Right lobe of liver (tissue), 6 donors: ENCODE data around the gene VSTM5. TPM values are rescaled to one million over a fixed set of nuclear protein-coding genes. Genes with fewer than 3 reads are reported as not detected.

Source experiments
- ATAC-seq, 4 donors: fragments of 200-7000 bp; cut with Tn5 transposase; one replicate each; pipeline ENCODE4 v1.9.1; 2020; ENCODE audit warnings: mild to moderate bottlenecking in 4 of 4, moderate library complexity in 4 of 4
- DNase-seq, 3 donors: peaks; one replicate each; pipeline ENCODE4 v3.0.0-alpha.2; 2020
- H3K27ac ChIP-seq, 3 donors: fragments of 200-600 bp; one replicate each; pipeline ENCODE4 v1.8.0; 2022
- H3K27me3 ChIP-seq, 2 donors: fragments of 200-600 bp; one replicate each; pipeline ENCODE4 v1.8.0; 2022
- H3K36me3 ChIP-seq, 4 donors: fragments of 200-600 bp; sonication (generic) in 1 of 4; one replicate each; pipeline versions ENCODE4 v1.5.1 to v1.8.0; 2017 to 2022; ENCODE audit warnings: control low read depth in 1 of 4
- H3K4me1 ChIP-seq, 4 donors: fragments of 200-600 bp; sonication (generic) in 1 of 4; one replicate each; pipeline versions ENCODE4 v1.5.1 to v1.8.0; 2017 to 2022; ENCODE audit warnings: control low read depth in 1 of 4
- H3K4me3 ChIP-seq, 3 donors: fragments of 200-600 bp; one replicate each; pipeline ENCODE4 v1.8.0; 2022
- H3K9me3 ChIP-seq, 4 donors: fragments of 200-600 bp; sonication (generic) in 1 of 4; one replicate each; pipeline versions ENCODE4 v1.5.1 to v1.8.0; 2017 to 2022; ENCODE audit warnings: control low read depth in 1 of 4
- POLR2A ChIP-seq: fragments of 450-650 bp; IDR thresholded peaks from one replicate; pipeline ENCODE4 v1.6.1; 2017; ENCODE audit warnings: antibody characterized with exemption, mild to moderate bottlenecking
- WGBS: methylation state at CpG from one replicate; pipeline ENCODE4 v1.1.6; 2018; ENCODE audit warnings: low coverage, low lambda C conversion rate; ENCODE audit not compliant: insufficient coverage; ENCODE audit errors: missing lambda C conversion rate; 5-methylcytosine and 5-hydroxymethylcytosine counted together
- intact Hi-C, 2 donors: fragments of 100-400 bp; cut with DNase I; formaldehyde crosslinking; loops; one replicate each; pipeline versions ENCODE4 v1.11.2 to v1.14.1; 2022
- total RNA-seq, 6 experiments: library from RNA; depleted of rRNA in 2 of 6; stranded (reverse); fragments of >200 nt in 2 of 6; fragmentation: NEBNext Ultra II Directional in 3 of 6; extraction: Animal tissue kit (Norgen Biotek cat#: 25700) in 3 of 6; gene quantifications; one replicate each; pipeline versions ENCODE4 v1.1.0 to v1.2.4, GENCODE V29; 2016 to 2023
- TF ChIP-seq, protein P1 (sequence below), 4 donors: fragments of 200-600 bp in 3 of 4; fragments of 450-650 bp in 1 of 4; IDR thresholded peaks; one replicate each; pipeline versions ENCODE4 v1.5.1 to v1.8.0; 2016 to 2022; ENCODE audit warnings: antibody characterized with exemption in 4 of 4, mild to moderate bottlenecking in 2 of 4
- donor health status: DM: no; HTN: yes; CAD: no.
- donor health status: DM: no; HTN: no; CAD: no.
- donor health status: DM: no; HTN: no; CAD: no.
- donor health status: DM: no; HTN: yes; CAD: no.
- donor health status: DM: no; HTN: yes; CAD: no.

VSTM5 gene
- total RNA-seq, 6 experiments from 2014 or later = not detected

GRCh38 chr11:93844568-93844967, 5.8 kb downstream of the VSTM5 start:
- Histone ChIP-seq H3K4me1 (peaks cover 0 to under 1% (median 0%) of the 10 kb centered on the region in 4 donors), H3K4me3 (no peak overlapping the region)
- 64% methylated on average over 7 of the region's 7 CpGs for WGBS

GRCh38 chr11:93843906-93844305, 6.5 kb downstream of the VSTM5 start:
- TF ChIP-seq POLR2A = no peak
- TF ChIP-seq, protein P1, sequence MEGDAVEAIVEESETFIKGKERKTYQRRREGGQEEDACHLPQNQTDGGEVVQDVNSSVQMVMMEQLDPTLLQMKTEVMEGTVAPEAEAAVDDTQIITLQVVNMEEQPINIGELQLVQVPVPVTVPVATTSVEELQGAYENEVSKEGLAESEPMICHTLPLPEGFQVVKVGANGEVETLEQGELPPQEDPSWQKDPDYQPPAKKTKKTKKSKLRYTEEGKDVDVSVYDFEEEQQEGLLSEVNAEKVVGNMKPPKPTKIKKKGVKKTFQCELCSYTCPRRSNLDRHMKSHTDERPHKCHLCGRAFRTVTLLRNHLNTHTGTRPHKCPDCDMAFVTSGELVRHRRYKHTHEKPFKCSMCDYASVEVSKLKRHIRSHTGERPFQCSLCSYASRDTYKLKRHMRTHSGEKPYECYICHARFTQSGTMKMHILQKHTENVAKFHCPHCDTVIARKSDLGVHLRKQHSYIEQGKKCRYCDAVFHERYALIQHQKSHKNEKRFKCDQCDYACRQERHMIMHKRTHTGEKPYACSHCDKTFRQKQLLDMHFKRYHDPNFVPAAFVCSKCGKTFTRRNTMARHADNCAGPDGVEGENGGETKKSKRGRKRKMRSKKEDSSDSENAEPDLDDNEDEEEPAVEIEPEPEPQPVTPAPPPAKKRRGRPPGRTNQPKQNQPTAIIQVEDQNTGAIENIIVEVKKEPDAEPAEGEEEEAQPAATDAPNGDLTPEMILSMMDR (IDR thresholded peaks at IDR 0.05) = no peak
- H3K36me3 ChIP-seq = no peaks in the 10 kb centered on the region
- H3K4me3 ChIP-seq = no peak overlapping the region
- intact Hi-C loops = no loop called here
- ATAC-seq (no peak), DNase-seq (no peak)
- H3K4me1 ChIP-seq = no peaks in the 10 kb centered on the region
- no peaks in the 10 kb centered on the region for H3K9me3 ChIP-seq
- H3K27ac ChIP-seq = no peak overlapping the region
- no peaks in the 10 kb centered on the region for H3K27me3 ChIP-seq
- 94% methylated on average over 5 of the region's 5 CpGs for WGBS

More at GRCh38 chr11:93844568-93844967, 5.8 kb downstream of the VSTM5 start:
- TF ChIP-seq POLR2A = no peak
- TF ChIP-seq, protein P1 (IDR thresholded peaks at IDR 0.05) = no peak
- DNase-seq (no peak), ATAC-seq (no peak)
- no peaks in the 10 kb centered on the region for H3K9me3 ChIP-seq
- intact Hi-C loops = no loop called here
- no peaks in the 10 kb centered on the region for H3K36me3 ChIP-seq
- H3K27ac ChIP-seq = no peak overlapping the region
- H3K27me3 ChIP-seq = no peaks in the 10 kb centered on the region

DNA sequence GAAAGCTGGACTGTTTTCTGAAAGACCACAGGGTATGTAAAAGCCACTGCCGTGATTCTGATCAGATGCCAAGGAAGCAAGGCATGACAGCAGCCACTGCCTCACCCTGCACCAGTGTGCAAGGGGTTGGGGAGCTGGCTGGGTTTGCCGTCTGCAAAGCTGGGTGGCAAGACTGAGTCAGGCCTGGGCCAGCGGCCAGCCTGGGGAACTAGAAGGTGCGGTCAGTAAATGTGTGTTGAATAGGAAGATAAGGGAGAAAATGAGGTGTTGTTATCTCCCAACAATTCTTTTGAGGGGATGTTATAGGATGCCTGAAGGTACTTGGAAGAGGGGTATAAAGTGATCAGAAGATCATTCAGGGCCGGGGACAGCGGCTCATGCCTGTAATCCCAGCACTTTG, 8.0 kb downstream of the VSTM5 start:
- Histone ChIP-seq H3K4me3 (no peak overlapping the region), H3K27ac (no peak overlapping the region), H3K4me1 (no peaks in the 10 kb centered on the region), H3K27me3 (no peaks in the 10 kb centered on the region), H3K9me3 (no peaks in the 10 kb centered on the region), H3K36me3 (no peaks in the 10 kb centered on the region)
- intact Hi-C loops = no loop called here
- ATAC-seq (no peak), DNase-seq (no peak)
- 42% methylated on average over 6 of the region's 6 CpGs for WGBS
- TF ChIP-seq POLR2A = no peak
- TF ChIP-seq, protein P1 (IDR thresholded peaks at IDR 0.05) = no peak

DNA sequence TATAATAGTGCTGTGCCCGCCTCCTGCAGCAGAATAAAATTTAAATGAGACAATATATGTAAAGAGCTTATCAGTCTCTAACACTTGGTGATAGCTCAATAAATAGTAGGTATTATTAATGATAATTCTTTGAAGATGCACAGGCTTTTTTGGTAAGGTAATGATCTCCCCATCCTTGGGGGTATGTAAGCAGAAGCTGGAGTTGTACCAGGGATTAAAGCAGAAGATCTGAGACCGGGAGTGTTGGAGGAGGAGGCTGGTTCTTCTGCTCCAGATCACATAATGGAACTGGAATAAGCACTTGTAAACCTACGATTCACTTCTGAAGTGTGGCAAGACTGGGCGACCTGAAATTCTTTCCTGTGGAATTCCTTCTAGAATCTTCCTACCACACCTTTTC, 8.4 kb downstream of the VSTM5 start:
- 69% methylated on average over 4 of the region's 4 CpGs for WGBS
- H3K4me1 ChIP-seq = no peaks in the 10 kb centered on the region
- no peak overlapping the region for H3K27ac ChIP-seq
- ATAC-seq = no peak
- intact Hi-C loops = no loop called here
- no peak overlapping the region for H3K4me3 ChIP-seq
- no peaks in the 10 kb centered on the region for H3K27me3 ChIP-seq
- TF ChIP-seq, protein P1 (IDR thresholded peaks at IDR 0.05) = no peak
- no peak for TF ChIP-seq POLR2A
- H3K36me3 ChIP-seq = no peaks in the 10 kb centered on the region
- H3K9me3 ChIP-seq = no peaks in the 10 kb centered on the region
- DNase-seq = no peak

DNA sequence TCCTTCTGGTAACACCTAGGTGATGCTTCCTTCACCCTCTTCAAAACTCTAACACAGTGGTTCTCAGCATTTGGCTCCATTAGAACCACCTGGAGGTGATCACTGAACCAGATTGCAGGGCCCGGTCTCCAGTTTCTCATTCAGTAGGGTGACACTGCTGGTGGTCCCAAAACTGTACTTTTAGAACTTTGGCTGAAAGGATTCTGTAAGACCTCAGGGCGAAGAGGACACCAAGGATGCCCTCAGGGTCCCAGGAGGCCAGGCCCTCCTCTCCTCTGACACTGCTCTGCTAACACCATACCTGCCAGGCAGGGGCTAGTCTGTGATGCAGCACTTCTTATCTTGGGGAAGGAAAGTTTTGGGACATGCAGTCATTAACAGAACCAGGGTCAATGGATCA, 9.0 kb downstream of the VSTM5 start:
- intact Hi-C loops = no loop called here
- Histone ChIP-seq H3K4me3 (no peak overlapping the region), H3K27ac (no peak overlapping the region), H3K4me1 (no peaks in the 10 kb centered on the region), H3K36me3 (no peaks in the 10 kb centered on the region), H3K9me3 (no peaks in the 10 kb centered on the region), H3K27me3 (no peaks in the 10 kb centered on the region)
- no peak for ATAC-seq
- 75% methylated on average over 2 of the region's 2 CpGs for WGBS
- DNase-seq = no peak
- no peak for TF ChIP-seq POLR2A
- TF ChIP-seq, protein P1 (IDR thresholded peaks at IDR 0.05) = no peak
